Heart right ventricle (tissue), 16 donors: ENCODE data around the gene ZC3H13. TPM values are rescaled to one million over a fixed set of nuclear protein-coding genes. Genes with fewer than 3 reads are reported as not detected.

Experiments
- ATAC-seq, 8 donors: fragments of 200-7000 bp; cut with Tn5 transposase; one replicate each; pipeline ENCODE4 v1.9.1; 2020; ENCODE audit warnings: mild to moderate bottlenecking in 8 of 8, moderate library complexity in 8 of 8, moderate number of reproducible peaks in 1 of 8
- DNase-seq, 2 donors: peaks; one replicate each; pipeline ENCODE4 v3.0.0-alpha.2; 2020
- H3K27ac ChIP-seq, 10 donors: fragments of 200-600 bp; sonication (generic) in 2 of 10; one replicate each; pipeline versions ENCODE4 v1.5.0 to v1.8.0; 2020 to 2022; ENCODE audit warnings: mild to moderate bottlenecking in 3 of 10
- H3K27me3 ChIP-seq, 7 donors: fragments of 200-600 bp; one replicate each; pipeline ENCODE4 v1.8.0; 2021 to 2022; ENCODE audit warnings: mild to moderate bottlenecking in 2 of 7
- H3K36me3 ChIP-seq, 9 donors: fragments of 200-600 bp; sonication (generic) in 1 of 9; one replicate each; pipeline versions ENCODE4 v1.5.0 to v1.8.0; 2020 to 2022; ENCODE audit warnings: mild to moderate bottlenecking in 2 of 9
- H3K4me1 ChIP-seq, 9 donors: fragments of 200-600 bp; sonication (generic) in 1 of 9; one replicate each; pipeline versions ENCODE4 v1.5.0 to v1.8.0; 2020 to 2022; ENCODE audit warnings: mild to moderate bottlenecking in 4 of 9
- H3K4me3 ChIP-seq, 10 donors: fragments of 200-600 bp; sonication (generic) in 2 of 10; one replicate each; pipeline versions ENCODE4 v1.5.0 to v1.8.0; 2020 to 2022; ENCODE audit warnings: mild to moderate bottlenecking in 7 of 10, moderate library complexity in 2 of 10
- H3K9me3 ChIP-seq, 11 donors: fragments of 200-600 bp in 10 of 11; sonication (generic) in 2 of 11; one replicate each; pipeline versions ENCODE4 v1.5.0 to v1.8.0; 2013 to 2022; ENCODE audit warnings: mild to moderate bottlenecking in 2 of 11, control low read depth in 1 of 11, moderate library complexity in 1 of 11
- WGBS, 2 donors: extraction: QIAGEN DNeasy Blood & Tissue Kit; methylation state at CpG; one replicate each; pipeline ENCODE4 v1.1.7; 2013; ENCODE audit warnings: inconsistent platforms in 1 of 2; 5-methylcytosine and 5-hydroxymethylcytosine counted together
- intact Hi-C, 10 donors: fragments of 100-400 bp; cut with DNase I; formaldehyde crosslinking; loops; one replicate each; pipeline versions ENCODE4 v1.11.1 to v1.14.2; 2022
- polyA plus RNA-seq, 2 donors: library from polyadenylated mRNA; stranded (reverse); fragments of 200-250 nt; gene quantifications; one replicate each; pipeline ENCODE4 v1.2.3, GENCODE V29; 2013
- total RNA-seq, 10 donors: library from RNA; stranded (reverse); fragmentation: NEBNext Ultra II Directional in 3 of 10; extraction: Animal tissue kit (Norgen Biotek cat#: 25700) in 3 of 10; gene quantifications; one replicate each; pipeline versions ENCODE4 v1.2.1 to v1.2.4, GENCODE V29; 2021 to 2023
- TF ChIP-seq, protein P1 (sequence below), 9 donors: fragments of 200-600 bp; sonication (generic) in 2 of 9; IDR thresholded peaks; one replicate each; pipeline versions ENCODE4 v1.5.0 to v1.8.0; 2021 to 2022; ENCODE audit warnings: antibody characterized with exemption in 9 of 9, mild to moderate bottlenecking in 5 of 9, moderate library complexity in 1 of 9
- donor health status: Arrhythmogenic right ventricular cardiomyopathy.
- donor health status: ischemic (EF 13 %, LVEDD 7.1; RV severe dilation, severe dysfunction).
- donor health status: healthy with polysubstance abuse.
- donor health status: DM: no; HTN: yes; CAD: no.
- donor health status: DM: no; HTN: no; CAD: no.
- donor health status: ischemic (EF 25% LVEDD 6.9; RV normal size, moderate dysfunction).
- donor health status: ischemic (EF 25% LVEDD 5.7; RV mildly dilated, moderate dysfunction).
- donor health status: healthy.
- donor health status: DM: yes; HTN: yes; CAD: no.
- donor health status: Ischemic cardiomyopathy.
- donor health status: ischemic (EF 35%, LVEDD 5.7; RV mildly dilated, moderate dysfunction).
- donor health status: nonischemic (EF 11% LVEDD 7.7; RV severe dilation, severe dysfunction).
- donor health status: DM: yes; HTN: yes; CAD: no.
- donor health status: PGD.
- donor health status: ischemic (EF 29% LVEDD 5.4; RV normal size, mild dysfunction).
- donor health status: nonischemic (EF 23%, LVEDD 6.1; RV moderate dilation, normal function).

Gene ZC3H13
- total and polyA plus RNA-seq, 12 donors, result 6.7 to 50.1 (median 43.4) TPM

DNA sequence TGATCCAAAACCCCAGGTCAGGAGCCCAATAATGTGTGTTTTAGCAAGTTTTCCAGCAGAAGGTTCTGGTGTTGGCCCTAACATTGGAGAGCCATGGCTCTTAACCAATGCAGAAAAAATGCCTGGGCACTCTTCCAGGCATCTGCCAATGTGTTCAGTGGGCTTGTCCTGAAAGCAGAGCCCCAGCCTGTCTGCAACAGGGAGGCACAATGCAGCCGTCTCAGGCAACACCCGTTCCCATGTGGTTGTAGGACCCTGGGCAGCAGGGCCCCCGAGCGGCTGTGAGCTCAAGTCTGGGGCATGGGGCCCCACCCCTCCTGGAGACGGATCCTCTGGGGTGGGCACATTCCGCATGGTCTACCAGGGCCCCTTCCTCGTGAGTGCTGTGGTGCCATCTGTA is 142.9 kb downstream of the ZC3H13 start:
- DNase-seq, result no peak
- Histone ChIP-seq H3K9me3 (peaks cover 0 to 10% (median 0%) of the 10 kb centered on the region in 11 donors), H3K4me3 (no peak overlapping the region), H3K27me3 (peaks cover 0 to 13% (median 4%) of the 10 kb centered on the region in 7 donors), H3K4me1 (no peaks in the 10 kb centered on the region), H3K27ac (no peak overlapping the region), H3K36me3 (no peaks in the 10 kb centered on the region)
- 63% methylated on average over 7 of the region's 7 CpGs for WGBS, 2 donors
- TF ChIP-seq, protein P1, sequence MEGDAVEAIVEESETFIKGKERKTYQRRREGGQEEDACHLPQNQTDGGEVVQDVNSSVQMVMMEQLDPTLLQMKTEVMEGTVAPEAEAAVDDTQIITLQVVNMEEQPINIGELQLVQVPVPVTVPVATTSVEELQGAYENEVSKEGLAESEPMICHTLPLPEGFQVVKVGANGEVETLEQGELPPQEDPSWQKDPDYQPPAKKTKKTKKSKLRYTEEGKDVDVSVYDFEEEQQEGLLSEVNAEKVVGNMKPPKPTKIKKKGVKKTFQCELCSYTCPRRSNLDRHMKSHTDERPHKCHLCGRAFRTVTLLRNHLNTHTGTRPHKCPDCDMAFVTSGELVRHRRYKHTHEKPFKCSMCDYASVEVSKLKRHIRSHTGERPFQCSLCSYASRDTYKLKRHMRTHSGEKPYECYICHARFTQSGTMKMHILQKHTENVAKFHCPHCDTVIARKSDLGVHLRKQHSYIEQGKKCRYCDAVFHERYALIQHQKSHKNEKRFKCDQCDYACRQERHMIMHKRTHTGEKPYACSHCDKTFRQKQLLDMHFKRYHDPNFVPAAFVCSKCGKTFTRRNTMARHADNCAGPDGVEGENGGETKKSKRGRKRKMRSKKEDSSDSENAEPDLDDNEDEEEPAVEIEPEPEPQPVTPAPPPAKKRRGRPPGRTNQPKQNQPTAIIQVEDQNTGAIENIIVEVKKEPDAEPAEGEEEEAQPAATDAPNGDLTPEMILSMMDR (IDR thresholded peaks at IDR 0.05), result no peak
- ATAC-seq, result no peak
- intact Hi-C loops, result no loop called here

DNA sequence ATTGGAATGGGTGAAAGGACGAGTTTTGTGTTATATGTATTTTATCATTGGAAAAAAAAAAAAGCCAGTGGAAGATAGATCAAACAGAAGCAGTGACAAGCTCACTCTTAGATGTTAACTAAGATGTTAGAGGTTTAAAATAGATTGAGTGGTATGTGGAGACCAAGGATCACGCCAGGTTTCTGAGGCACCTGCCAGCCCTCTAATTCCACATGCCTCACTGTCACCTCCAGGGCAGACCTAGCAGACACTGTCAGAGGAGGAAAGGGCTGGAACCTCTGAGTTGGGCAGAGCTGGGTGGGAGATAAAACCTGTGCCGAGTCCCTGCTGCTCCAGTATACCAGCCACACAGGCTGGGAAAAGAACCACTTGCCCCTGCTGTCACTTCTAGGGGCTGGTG is 143.5 kb downstream of the ZC3H13 start:
- TF ChIP-seq, protein P1 (IDR thresholded peaks at IDR 0.05), result no peak
- no peaks in the 10 kb centered on the region for H3K4me1 ChIP-seq
- ATAC-seq (no peak), DNase-seq (no peak)
- peaks cover 0 to 10% (median 0%) of the 10 kb centered on the region in 11 donors for H3K9me3 ChIP-seq
- H3K4me3 ChIP-seq, result no peak overlapping the region
- WGBS, 2 donors, result 68 to 70% methylated on average over 3 of the region's 3 CpGs
- intact Hi-C loops, result no loop called here
- H3K27me3 ChIP-seq, result peaks cover 0 to 13% (median 4%) of the 10 kb centered on the region in 7 donors
- H3K27ac ChIP-seq, result no peak overlapping the region
- H3K36me3 ChIP-seq, result no peaks in the 10 kb centered on the region

DNA sequence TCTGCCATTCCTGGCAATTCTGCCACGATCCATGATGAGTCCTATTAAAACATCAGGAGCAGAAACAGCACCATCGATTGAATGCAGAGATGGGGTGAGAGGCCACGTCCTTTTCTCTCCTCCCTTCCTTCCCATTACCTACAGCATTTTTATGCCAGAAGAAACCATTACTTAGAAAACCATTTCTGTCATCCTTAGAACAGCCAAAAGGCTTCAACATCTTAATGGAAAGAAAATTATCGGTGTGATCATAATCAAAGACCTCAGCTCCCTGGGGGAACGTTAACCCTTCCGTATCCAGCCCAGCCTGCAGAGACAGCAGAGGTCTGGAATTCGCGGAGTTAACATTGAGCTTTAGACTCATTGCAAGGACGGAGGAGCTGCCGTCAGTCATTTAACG is 145.0 kb downstream of the ZC3H13 start:
- DNase-seq, result no peak
- intact Hi-C loops, result no loop called here

More for the DNA sequence above, 145.0 kb downstream of the ZC3H13 start:
- Histone ChIP-seq H3K27me3 (peaks cover 0 to 13% (median 4%) of the 10 kb centered on the region in 7 donors), H3K9me3 (peaks cover 0 to 6% (median 0%) of the 10 kb centered on the region in 11 donors), H3K36me3 (no peaks in the 10 kb centered on the region), H3K4me1 (no peaks in the 10 kb centered on the region), H3K27ac (no peak overlapping the region), H3K4me3 (no peak overlapping the region)
- no peak for ATAC-seq
- TF ChIP-seq, protein P1 (IDR thresholded peaks at IDR 0.05), result no peak
- WGBS, 2 donors, result 42 to 43% methylated on average over 11 of the region's 11 CpGs

Other genes starting within 250 kb of the ZC3H13 start
- gene SIAH3, start 201.0 kb downstream of the ZC3H13 start, total RNA-seq, result under 1 TPM in 3 of 10 donors, not detected in 7; 0.05 to 0.10 (median 0.08) TPM
- under 1 TPM in 1 of 2 donors, not detected in 1; under 0.01 TPM for gene SIAH3, start 201.0 kb downstream of the ZC3H13 start, polyA plus RNA-seq
- not detected for gene CPB2, start 52.3 kb upstream of the ZC3H13 start, total RNA-seq
- not detected for gene CPB2, start 52.3 kb upstream of the ZC3H13 start, polyA plus RNA-seq
- 100 to 1,000 TPM in 1 of 10 donors, 10 to 100 TPM in 4, 1 to 10 TPM in 5; 5.5 to 127 (median 10.8) TPM for gene LCP1, start 129.4 kb upstream of the ZC3H13 start, total RNA-seq
- 1 to 10 TPM; 3.2 to 6.7 TPM for gene LCP1, start 129.4 kb upstream of the ZC3H13 start, polyA plus RNA-seq
- under 1 TPM in 1 of 10 donors, not detected in 9; 0.12 TPM for gene LRRC63, start 159.2 kb upstream of the ZC3H13 start, total RNA-seq
- gene LRRC63, start 159.2 kb upstream of the ZC3H13 start, polyA plus RNA-seq, result under 1 TPM in 1 of 2 donors, not detected in 1; 0.15 TPM